A549 (cell line): ENCODE results near the gene WTIP. TPM values are rescaled to one million over a fixed set of nuclear protein-coding genes. Genes with fewer than 3 reads are reported as not detected.

Source experiments
- ATAC-seq, 2 experiments: fragments of 200-7000 bp in 1 of 2; fragments of >200 bp in 1 of 2; cut with Nextera tagmentation in 1 of 2; cut with Tn5 transposase in 1 of 2; 3 replicates each; pipeline versions ENCODE4 v1.8.0 to v1.9.1; 2018 to 2020; ENCODE audit warnings: mild to moderate bottlenecking in 1 of 2, moderate library complexity in 1 of 2
- CTCF ChIA-PET: fragments of 300-600 bp; sonication (Branson Sonifier 250); formaldehyde crosslinking; extraction: SDS; loops from one replicate; lab custom pipeline; 2021; ENCODE audit warnings: antibody characterized with exemption, inconsistent platforms; lab: Yijun Ruan, JAX
- POLR2A ChIA-PET: fragments of 350-600 bp; formaldehyde crosslinking; extraction: SDS; loops from one replicate; lab custom pipeline; 2021; ENCODE audit warnings: antibody characterized with exemption, inconsistent platforms; lab: Yijun Ruan, JAX
- DNase-seq, 2 experiments: peaks; one replicate each; pipeline versions ENCODE4 v3.0.0 to v3.0.0-alpha.2; 2011 to 2016; ENCODE audit warnings: low read depth in 1 of 2, low spot score in 1 of 2
- FAIRE-seq: peaks from 2 replicates; lab custom pipeline; 2011; peaks lifted over from hg19 to GRCh38; lab: Jason Lieb, UNC
- H3K27ac ChIP-seq, 2 experiments: fragments of >200 bp; sonication (Bioruptor Twin); formaldehyde crosslinking; 3 replicates each; pipeline ENCODE4 v1.5.1; 2016 to 2017
- H3K4me1 ChIP-seq: fragments of >200 bp; sonication (Bioruptor Twin); formaldehyde crosslinking; 3 replicates; pipeline ENCODE4 v1.6.1; 2016
- H3K4me2 ChIP-seq: fragments of >200 bp; sonication (Bioruptor Twin); formaldehyde crosslinking; 3 replicates; pipeline ENCODE4 v1.6.1; 2016
- H3K4me3 ChIP-seq: fragments of >200 bp; sonication (Bioruptor Twin); formaldehyde crosslinking; 3 replicates; pipeline ENCODE4 v1.5.1; 2016
- H3K9me3 ChIP-seq: fragments of >200 bp; sonication (Bioruptor Twin); formaldehyde crosslinking; 3 replicates; pipeline ENCODE4 v1.6.1; 2016
- CHD2 ChIP-seq: fragments of 150-350 bp; IDR thresholded peaks from 2 replicates; pipeline ENCODE4 v1.6.1; 2014; ENCODE audit warnings: low read length; ENCODE audit not compliant: partially characterized antibody
- CHD4 ChIP-seq: fragments of 200-600 bp; sonication (generic); IDR thresholded peaks from 2 replicates; pipeline ENCODE4 v1.6.1; 2016; ENCODE audit warnings: antibody characterized with exemption, mild to moderate bottlenecking, borderline replicate concordance
- EP300 ChIP-seq, 2 experiments: fragments of >200 bp; sonication (Bioruptor Twin); formaldehyde crosslinking; IDR thresholded peaks; 2 replicates in 1 of 2; 3 replicates in 1 of 2; pipeline ENCODE4 v1.6.1; 2016 to 2017
- ESRRA ChIP-seq: fragments of 150-350 bp; IDR thresholded peaks from 2 replicates; pipeline ENCODE4 v1.6.1; 2014; ENCODE audit warnings: mild to moderate bottlenecking, low read length, borderline replicate concordance
- FOSB ChIP-seq: fragments of 250-450 bp; sonication (Bioruptor Pico); IDR thresholded peaks from 2 replicates; pipeline ENCODE4 v1.5.0; 2020; ENCODE audit warnings: mild to moderate bottlenecking, moderate library complexity
- FOXS1 ChIP-seq: fragments of 250-450 bp; sonication (Bioruptor Pico); IDR thresholded peaks from 2 replicates; pipeline ENCODE4 v1.5.0; 2020; ENCODE audit warnings: mild to moderate bottlenecking, moderate library complexity
- GATA3 ChIP-seq: IDR thresholded peaks from 2 replicates; pipeline ENCODE4 v1.6.1; 2012; ENCODE audit warnings: borderline replicate concordance
- HOXA7 ChIP-seq: fragments of 250-450 bp; sonication (Bioruptor Pico); IDR thresholded peaks from 2 replicates; pipeline ENCODE4 v1.5.0; 2020; ENCODE audit warnings: mild to moderate bottlenecking, moderate library complexity
- HOXB5 ChIP-seq: fragments of 250-450 bp; sonication (Bioruptor Pico); IDR thresholded peaks from 2 replicates; pipeline ENCODE4 v1.5.0; 2020; ENCODE audit warnings: mild to moderate bottlenecking, moderate library complexity
- MAZ ChIP-seq: fragments of 150-350 bp; IDR thresholded peaks from 2 replicates; pipeline ENCODE4 v1.6.1; 2014; ENCODE audit warnings: antibody characterized with exemption, low read depth, low read length, borderline replicate concordance
- MYC ChIP-seq: IDR thresholded peaks from 2 replicates; pipeline ENCODE4 v1.6.1; 2012; ENCODE audit warnings: mild to moderate bottlenecking, inconsistent platforms, low read length, improper control_type of control experiment, borderline replicate concordance
- NPAS2 ChIP-seq: fragments of 250-450 bp; sonication (Bioruptor Pico); IDR thresholded peaks from 2 replicates; pipeline ENCODE4 v1.8.0; 2022; ENCODE audit warnings: mild to moderate bottlenecking, moderate library complexity, borderline replicate concordance
- POLR2A ChIP-seq: IDR thresholded peaks from 2 replicates; pipeline ENCODE4 v1.6.1; 2012; ENCODE audit warnings: mild to moderate bottlenecking, low read length
- SREBF2 ChIP-seq: fragments of 450-650 bp; IDR thresholded peaks from 2 replicates; pipeline ENCODE4 v1.6.1; 2014; ENCODE audit warnings: mild to moderate bottlenecking, moderate library complexity
- ZNF302 ChIP-seq: fragments of 250-450 bp; sonication (Bioruptor Pico); IDR thresholded peaks from 2 replicates; pipeline ENCODE4 v1.9.0; 2021; ENCODE audit warnings: inconsistent platforms, mild to moderate bottlenecking, moderate library complexity
- ZSCAN20 ChIP-seq: fragments of 250-450 bp; sonication (Bioruptor Pico); IDR thresholded peaks from 2 replicates; pipeline ENCODE4 v1.8.0; 2022; ENCODE audit warnings: mild to moderate bottlenecking, moderate library complexity
- WGBS: methylation state at CpG from one replicate; pipeline ENCODE4 v1.1.6; 2017; ENCODE audit errors: missing lambda C conversion rate; 5-methylcytosine and 5-hydroxymethylcytosine counted together
- polyA plus RNA-seq, 4 experiments: library from polyadenylated mRNA; depleted of rRNA in 3 of 4; stranded (reverse); fragments of >200 nt; fragmentation: RNase III in 1 of 4; extraction: RNeasy Plus Mini Kit Qiagen cat#74134 plus additional on column Dnase treatment in 1 of 4; gene quantifications; 2 replicates in 3 of 4; 3 replicates in 1 of 4; pipeline ENCODE4 v1.2.3, GENCODE V29; 2011 to 2017
- TF ChIP-seq, protein P1 (sequence below): fragments of >200 bp; sonication (Bioruptor Twin); formaldehyde crosslinking; IDR thresholded peaks from 3 replicates; pipeline ENCODE4 v1.6.1; 2016
- TF ChIP-seq, protein P2 (sequence below): fragments of >200 bp; sonication (Bioruptor Twin); formaldehyde crosslinking; IDR thresholded peaks from 3 replicates; pipeline ENCODE4 v1.5.1; 2016
- TF ChIP-seq, protein P3 (sequence below): IDR thresholded peaks from 2 replicates; pipeline ENCODE4 v1.6.1; 2012
- TF ChIP-seq, protein P4 (sequence below): fragments of 450-650 bp; IDR thresholded peaks from 2 replicates; pipeline ENCODE4 v1.6.1; 2014; ENCODE audit warnings: antibody characterized with exemption
- TF ChIP-seq, protein P5 (sequence below): fragments of 200-600 bp; sonication (generic); IDR thresholded peaks from 2 replicates; pipeline ENCODE4 v1.6.1; 2016; ENCODE audit warnings: antibody characterized with exemption, mild to moderate bottlenecking, moderate library complexity
- TF ChIP-seq, protein P6 (sequence below): fragments of >200 bp; sonication (Bioruptor Twin); formaldehyde crosslinking; IDR thresholded peaks from 2 replicates; pipeline ENCODE4 v1.6.1; 2016

Gene WTIP
- polyA plus RNA-seq, 2 of the 4 experiments (the other 2 are of a cell fraction): 18.8 to 21.2 TPM

DNA sequence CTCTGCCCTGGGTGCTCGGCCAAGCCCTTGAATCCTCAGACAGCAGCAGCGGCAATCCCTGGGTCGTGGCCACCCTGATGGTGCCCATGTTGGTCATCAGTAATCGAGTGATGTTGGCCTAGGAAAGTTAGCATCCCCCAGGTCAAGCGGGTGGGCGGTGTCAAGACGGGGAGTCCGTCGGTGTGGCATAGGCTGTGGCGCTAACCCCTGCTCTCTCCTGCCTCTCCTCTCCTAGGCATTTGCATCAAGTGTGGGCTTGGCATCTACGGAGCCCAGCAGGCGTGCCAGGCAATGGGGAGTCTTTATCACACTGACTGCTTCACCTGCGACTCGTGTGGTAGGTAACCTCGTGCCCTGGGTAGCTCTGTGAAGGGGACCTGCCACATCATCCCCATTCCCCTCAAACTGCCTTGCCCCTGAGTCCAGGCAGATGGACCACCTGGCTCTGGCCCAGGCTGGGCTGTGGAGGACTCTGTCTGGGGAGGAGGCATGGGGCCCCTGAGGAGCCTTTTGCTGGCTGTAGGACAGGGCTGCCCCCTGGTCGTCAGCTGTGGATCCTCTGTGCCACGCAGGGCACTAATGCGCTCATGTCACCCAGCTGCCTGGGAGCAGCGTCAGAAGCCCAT is 8.7 kb downstream of the WTIP start (continued):
- TF ChIP-seq, protein P1, sequence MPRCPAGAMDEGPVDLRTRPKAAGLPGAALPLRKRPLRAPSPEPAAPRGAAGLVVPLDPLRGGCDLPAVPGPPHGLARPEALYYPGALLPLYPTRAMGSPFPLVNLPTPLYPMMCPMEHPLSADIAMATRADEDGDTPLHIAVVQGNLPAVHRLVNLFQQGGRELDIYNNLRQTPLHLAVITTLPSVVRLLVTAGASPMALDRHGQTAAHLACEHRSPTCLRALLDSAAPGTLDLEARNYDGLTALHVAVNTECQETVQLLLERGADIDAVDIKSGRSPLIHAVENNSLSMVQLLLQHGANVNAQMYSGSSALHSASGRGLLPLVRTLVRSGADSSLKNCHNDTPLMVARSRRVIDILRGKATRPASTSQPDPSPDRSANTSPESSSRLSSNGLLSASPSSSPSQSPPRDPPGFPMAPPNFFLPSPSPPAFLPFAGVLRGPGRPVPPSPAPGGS: no peak

DNA sequence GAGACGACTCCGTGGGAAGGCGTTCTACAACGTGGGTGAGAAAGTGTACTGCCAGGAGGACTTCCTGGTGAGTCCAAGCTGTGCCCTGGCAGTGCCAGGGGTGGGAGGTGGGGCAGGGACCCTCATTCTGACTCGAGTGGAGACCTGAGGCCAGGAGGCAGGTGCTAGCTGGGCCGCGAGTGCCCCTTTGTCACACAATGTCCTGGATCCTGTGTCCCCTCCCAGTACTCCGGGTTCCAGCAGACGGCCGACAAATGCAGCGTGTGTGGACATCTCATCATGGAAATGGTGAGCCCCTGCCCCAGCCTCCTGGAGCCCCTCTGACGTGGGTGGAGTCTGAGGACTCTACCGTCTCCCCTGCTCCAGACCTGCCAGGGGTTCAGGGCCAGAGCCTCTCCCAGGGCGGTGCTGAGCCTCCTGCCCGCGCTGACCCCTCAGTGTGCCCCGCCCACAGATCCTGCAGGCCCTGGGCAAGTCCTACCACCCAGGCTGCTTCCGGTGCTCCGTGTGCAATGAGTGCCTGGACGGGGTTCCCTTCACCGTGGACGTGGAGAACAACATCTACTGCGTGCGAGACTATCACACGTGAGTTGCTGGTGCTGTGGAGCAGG is 11.6 kb downstream of the WTIP start:
- TF ChIP-seq SREBF2 (no peak), POLR2A (no peak), FOXS1 (CRISPR knock-in tag) (no peak), HOXA7 (CRISPR knock-in tag) (no peak)
- H3K4me2 ChIP-seq: no peak overlapping the region
- H3K4me1 ChIP-seq: no peaks in the 10 kb centered on the region
- POLR2A ChIA-PET: no interaction called here
- no peak for DNase-seq
- H3K4me3 ChIP-seq: no peak overlapping the region
- H3K27ac ChIP-seq: no peak overlapping the region
- no peak for ATAC-seq
- no peaks in the 10 kb centered on the region for H3K9me3 ChIP-seq
- CTCF ChIA-PET: interaction anchor here (0.8 kb wide), 1 partner anchor 11 kb away, joined by 3 read pairs; the partner anchor contains the start of gene WTIP
- 89% methylated on average over 25 of the region's 25 CpGs for WGBS
- no peak for FAIRE-seq

DNA sequence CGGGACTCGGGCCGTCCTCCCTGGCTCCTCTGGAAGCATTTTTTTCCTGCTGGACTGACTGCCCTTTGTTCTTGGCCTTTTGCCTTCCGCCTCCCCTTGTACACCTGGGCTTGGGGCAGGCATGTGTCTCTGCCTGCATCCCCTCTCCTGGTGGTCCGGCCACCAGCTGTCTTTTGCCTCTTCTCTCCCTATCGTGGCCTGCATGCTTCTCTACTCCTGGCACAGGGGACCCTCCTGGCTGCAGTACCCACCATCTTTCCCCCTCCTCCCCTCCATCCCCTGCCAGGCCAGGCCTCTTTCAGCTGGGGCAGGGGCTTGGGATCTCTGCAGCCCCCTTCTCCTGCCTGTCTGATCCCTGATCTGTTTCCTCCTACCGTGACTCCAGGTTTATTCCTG is 12.1 kb downstream of the WTIP start:
- CTCF ChIA-PET: no interaction called here
- DNase-seq: no peak
- Histone ChIP-seq H3K27ac (no peak overlapping the region), H3K4me3 (no peak overlapping the region), H3K9me3 (no peaks in the 10 kb centered on the region), H3K4me1 (no peaks in the 10 kb centered on the region), H3K4me2 (no peak overlapping the region)
- POLR2A ChIA-PET: no interaction called here
- no peak for ATAC-seq
- 89% methylated on average over 7 of the region's 7 CpGs for WGBS
- FAIRE-seq: no peak
- TF ChIP-seq CHD4 (no peak), ZNF302 (CRISPR knock-in tag) (no peak), GATA3 (no peak), MYC (no peak), EP300 (IDR thresholded peaks at IDR 0.05) (no peak), FOXS1 (CRISPR knock-in tag) (no peak), FOSB (CRISPR knock-in tag) (no peak), NPAS2 (CRISPR knock-in tag) (no peak), ESRRA (no peak), MAZ (no peak), POLR2A (no peak), HOXB5 (no peak), CHD2 (no peak), ZSCAN20 (CRISPR knock-in tag) (no peak)
- TF ChIP-seq, protein P2, sequence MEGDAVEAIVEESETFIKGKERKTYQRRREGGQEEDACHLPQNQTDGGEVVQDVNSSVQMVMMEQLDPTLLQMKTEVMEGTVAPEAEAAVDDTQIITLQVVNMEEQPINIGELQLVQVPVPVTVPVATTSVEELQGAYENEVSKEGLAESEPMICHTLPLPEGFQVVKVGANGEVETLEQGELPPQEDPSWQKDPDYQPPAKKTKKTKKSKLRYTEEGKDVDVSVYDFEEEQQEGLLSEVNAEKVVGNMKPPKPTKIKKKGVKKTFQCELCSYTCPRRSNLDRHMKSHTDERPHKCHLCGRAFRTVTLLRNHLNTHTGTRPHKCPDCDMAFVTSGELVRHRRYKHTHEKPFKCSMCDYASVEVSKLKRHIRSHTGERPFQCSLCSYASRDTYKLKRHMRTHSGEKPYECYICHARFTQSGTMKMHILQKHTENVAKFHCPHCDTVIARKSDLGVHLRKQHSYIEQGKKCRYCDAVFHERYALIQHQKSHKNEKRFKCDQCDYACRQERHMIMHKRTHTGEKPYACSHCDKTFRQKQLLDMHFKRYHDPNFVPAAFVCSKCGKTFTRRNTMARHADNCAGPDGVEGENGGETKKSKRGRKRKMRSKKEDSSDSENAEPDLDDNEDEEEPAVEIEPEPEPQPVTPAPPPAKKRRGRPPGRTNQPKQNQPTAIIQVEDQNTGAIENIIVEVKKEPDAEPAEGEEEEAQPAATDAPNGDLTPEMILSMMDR: no peak
- TF ChIP-seq, protein P3, sequence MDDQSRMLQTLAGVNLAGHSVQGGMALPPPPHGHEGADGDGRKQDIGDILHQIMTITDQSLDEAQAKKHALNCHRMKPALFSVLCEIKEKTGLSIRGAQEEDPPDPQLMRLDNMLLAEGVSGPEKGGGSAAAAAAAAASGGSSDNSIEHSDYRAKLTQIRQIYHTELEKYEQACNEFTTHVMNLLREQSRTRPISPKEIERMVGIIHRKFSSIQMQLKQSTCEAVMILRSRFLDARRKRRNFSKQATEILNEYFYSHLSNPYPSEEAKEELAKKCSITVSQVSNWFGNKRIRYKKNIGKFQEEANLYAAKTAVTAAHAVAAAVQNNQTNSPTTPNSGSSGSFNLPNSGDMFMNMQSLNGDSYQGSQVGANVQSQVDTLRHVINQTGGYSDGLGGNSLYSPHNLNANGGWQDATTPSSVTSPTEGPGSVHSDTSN: no peak
- TF ChIP-seq, protein P4, sequence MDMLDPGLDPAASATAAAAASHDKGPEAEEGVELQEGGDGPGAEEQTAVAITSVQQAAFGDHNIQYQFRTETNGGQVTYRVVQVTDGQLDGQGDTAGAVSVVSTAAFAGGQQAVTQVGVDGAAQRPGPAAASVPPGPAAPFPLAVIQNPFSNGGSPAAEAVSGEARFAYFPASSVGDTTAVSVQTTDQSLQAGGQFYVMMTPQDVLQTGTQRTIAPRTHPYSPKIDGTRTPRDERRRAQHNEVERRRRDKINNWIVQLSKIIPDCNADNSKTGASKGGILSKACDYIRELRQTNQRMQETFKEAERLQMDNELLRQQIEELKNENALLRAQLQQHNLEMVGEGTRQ: no peak
- TF ChIP-seq, protein P5, sequence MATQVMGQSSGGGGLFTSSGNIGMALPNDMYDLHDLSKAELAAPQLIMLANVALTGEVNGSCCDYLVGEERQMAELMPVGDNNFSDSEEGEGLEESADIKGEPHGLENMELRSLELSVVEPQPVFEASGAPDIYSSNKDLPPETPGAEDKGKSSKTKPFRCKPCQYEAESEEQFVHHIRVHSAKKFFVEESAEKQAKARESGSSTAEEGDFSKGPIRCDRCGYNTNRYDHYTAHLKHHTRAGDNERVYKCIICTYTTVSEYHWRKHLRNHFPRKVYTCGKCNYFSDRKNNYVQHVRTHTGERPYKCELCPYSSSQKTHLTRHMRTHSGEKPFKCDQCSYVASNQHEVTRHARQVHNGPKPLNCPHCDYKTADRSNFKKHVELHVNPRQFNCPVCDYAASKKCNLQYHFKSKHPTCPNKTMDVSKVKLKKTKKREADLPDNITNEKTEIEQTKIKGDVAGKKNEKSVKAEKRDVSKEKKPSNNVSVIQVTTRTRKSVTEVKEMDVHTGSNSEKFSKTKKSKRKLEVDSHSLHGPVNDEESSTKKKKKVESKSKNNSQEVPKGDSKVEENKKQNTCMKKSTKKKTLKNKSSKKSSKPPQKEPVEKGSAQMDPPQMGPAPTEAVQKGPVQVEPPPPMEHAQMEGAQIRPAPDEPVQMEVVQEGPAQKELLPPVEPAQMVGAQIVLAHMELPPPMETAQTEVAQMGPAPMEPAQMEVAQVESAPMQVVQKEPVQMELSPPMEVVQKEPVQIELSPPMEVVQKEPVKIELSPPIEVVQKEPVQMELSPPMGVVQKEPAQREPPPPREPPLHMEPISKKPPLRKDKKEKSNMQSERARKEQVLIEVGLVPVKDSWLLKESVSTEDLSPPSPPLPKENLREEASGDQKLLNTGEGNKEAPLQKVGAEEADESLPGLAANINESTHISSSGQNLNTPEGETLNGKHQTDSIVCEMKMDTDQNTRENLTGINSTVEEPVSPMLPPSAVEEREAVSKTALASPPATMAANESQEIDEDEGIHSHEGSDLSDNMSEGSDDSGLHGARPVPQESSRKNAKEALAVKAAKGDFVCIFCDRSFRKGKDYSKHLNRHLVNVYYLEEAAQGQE: no peak
- TF ChIP-seq, protein P1: no peak
- TF ChIP-seq, protein P6, sequence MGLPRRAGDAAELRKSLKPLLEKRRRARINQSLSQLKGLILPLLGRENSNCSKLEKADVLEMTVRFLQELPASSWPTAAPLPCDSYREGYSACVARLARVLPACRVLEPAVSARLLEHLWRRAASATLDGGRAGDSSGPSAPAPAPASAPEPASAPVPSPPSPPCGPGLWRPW: no peak
